GM12878 (cell line): ENCODE measurements around the gene SHMT2. TPM values are rescaled to one million over a fixed set of nuclear protein-coding genes. Genes with fewer than 3 reads are reported as not detected.

Experiments
- ATAC-seq: fragments of 200-7000 bp; cut with Tn5 transposase; 3 replicates; pipeline ENCODE4 v1.9.1; 2020; ENCODE audit warnings: mild to moderate bottlenecking, moderate library complexity
- BruUV-seq: library from RNA; stranded (reverse); fragments of 400-500 nt; replicated peaks from 2 replicates; lab custom pipeline; 2021; lab: Mats Ljungman, UMichigan
- CTCF ChIA-PET: fragments of 300-600 bp; sonication (Branson Sonifier 250); formaldehyde crosslinking; extraction: SDS; loops from one replicate; lab custom pipeline; 2021; ENCODE audit warnings: inconsistent platforms; lab: Yijun Ruan, JAX
- POLR2A ChIA-PET: fragments of 350-600 bp; formaldehyde crosslinking; extraction: SDS; loops from one replicate; lab custom pipeline; 2021; ENCODE audit warnings: inconsistent platforms; lab: Charles Lee
- RAD21 ChIA-PET: fragments of 300-600 bp; sonication (Branson Sonifier 250); formaldehyde crosslinking; loops from one replicate; lab custom pipeline; 2023; ENCODE audit warnings: antibody characterized with exemption; ENCODE audit not compliant: unreplicated experiment; lab: Charles Lee
- SMC1A ChIA-PET: fragments of 300-600 bp; sonication (Branson Sonifier 250); formaldehyde crosslinking; loops from one replicate; lab custom pipeline; 2023; ENCODE audit not compliant: unreplicated experiment, uncharacterized antibody; lab: Charles Lee
- DNase-seq: peaks from one replicate; pipeline ENCODE4 v3.0.0-alpha.2; 2011; ENCODE audit warnings: low read depth, low spot score
- FAIRE-seq: peaks from 3 replicates; lab custom pipeline; 2011; peaks lifted over from hg19 to GRCh38; lab: Jason Lieb, UNC
- H2AFZ ChIP-seq: 2 replicates; pipeline ENCODE4 v1.6.0; 2011; ENCODE audit warnings: low read depth, low read length, control low read depth; ENCODE audit not compliant: control insufficient read depth
- H3K27ac ChIP-seq: 2 replicates; pipeline ENCODE4 v1.5.1; 2011; ENCODE audit warnings: control low read depth; ENCODE audit not compliant: control insufficient read depth, insufficient read depth
- H3K27me3 ChIP-seq, 2 experiments: replicated peaks in 1 of 2; 2 replicates each; pipeline versions ENCODE4 v1.6.0 to v1.6.1; 2011; ENCODE audit warnings: low read length in 1 of 2; ENCODE audit not compliant: control insufficient read depth in 2 of 2, insufficient read depth in 2 of 2
- H3K36me3 ChIP-seq, 2 experiments: 2 replicates each; pipeline ENCODE4 v1.5.1; 2011; ENCODE audit warnings: low read length in 1 of 2; ENCODE audit not compliant: control insufficient read depth in 2 of 2, insufficient read depth in 2 of 2
- H3K4me1 ChIP-seq: 2 replicates; pipeline ENCODE4 v1.6.1; 2011; ENCODE audit warnings: mild to moderate bottlenecking, low read length, moderate library complexity, mixed read lengths; ENCODE audit not compliant: control insufficient read depth, insufficient read depth
- H3K4me2 ChIP-seq: 2 replicates; pipeline ENCODE4 v1.6.0; 2011; ENCODE audit warnings: control low read depth; ENCODE audit not compliant: control insufficient read depth, insufficient read depth
- H3K4me3 ChIP-seq: fragments of 200-600 bp; sonication (generic); 2 replicates; pipeline ENCODE4 v1.5.1; 2016
- H3K79me2 ChIP-seq: 2 replicates; pipeline ENCODE4 v1.6.0; 2011; ENCODE audit warnings: low read length; ENCODE audit not compliant: control insufficient read depth, insufficient read depth
- H3K9ac ChIP-seq: 2 replicates; pipeline ENCODE4 v1.8.0; 2011; ENCODE audit warnings: low read length, control low read depth, mixed read lengths; ENCODE audit not compliant: control insufficient read depth, insufficient read depth
- H3K9me3 ChIP-seq: replicated peaks from 3 replicates; pipeline ENCODE4 v1.5.1; 2011; ENCODE audit warnings: mild to moderate bottlenecking, low read length; ENCODE audit not compliant: control insufficient read depth, insufficient read depth
- H4K20me1 ChIP-seq: 2 replicates; pipeline ENCODE4 v1.6.0; 2011; ENCODE audit not compliant: control insufficient read depth, insufficient read depth
- BACH1 ChIP-seq: fragments of 450-650 bp; IDR thresholded peaks from 2 replicates; pipeline ENCODE4 v1.6.1; 2017; ENCODE audit warnings: mild to moderate bottlenecking, borderline replicate concordance
- BCL11A ChIP-seq: IDR thresholded peaks from 2 replicates; pipeline ENCODE4 v1.6.1; 2011; ENCODE audit warnings: low read depth, low read length
- CHD2 ChIP-seq: IDR thresholded peaks from 2 replicates; pipeline ENCODE4 v1.6.1; 2011; ENCODE audit warnings: low read depth, low read length, improper control_type of control experiment, borderline replicate concordance
- DPF2 ChIP-seq: fragments of 450-650 bp; IDR thresholded peaks from 2 replicates; pipeline ENCODE4 v1.6.1; 2017; ENCODE audit warnings: mild to moderate bottlenecking
- ELK1 ChIP-seq: IDR thresholded peaks from 2 replicates; pipeline ENCODE4 v1.6.1; 2012; ENCODE audit warnings: low read depth, low read length, improper control_type of control experiment
- IRF4 ChIP-seq: IDR thresholded peaks from 2 replicates; pipeline ENCODE4 v1.6.1; 2011; ENCODE audit warnings: low read depth, low read length
- KAT2A ChIP-seq: conservative IDR thresholded peaks from 2 replicates; pipeline ENCODE4 v1.6.1; 2011; ENCODE audit warnings: low read depth, low read length; ENCODE audit not compliant: control insufficient read depth
- NFYA ChIP-seq: IDR thresholded peaks from 2 replicates; pipeline ENCODE4 v1.6.1; 2011; ENCODE audit warnings: low read depth, mild to moderate bottlenecking, low read length, improper control_type of control experiment, borderline replicate concordance
- PAX5 ChIP-seq: IDR thresholded peaks from 2 replicates; pipeline ENCODE4 v1.6.1; 2011; ENCODE audit warnings: low read depth, low read length, borderline replicate concordance
- POLR2A ChIP-seq: IDR thresholded peaks from 2 replicates; pipeline ENCODE4 v1.6.1; 2011; ENCODE audit warnings: low read depth, mild to moderate bottlenecking, low read length
- RCOR1 ChIP-seq: conservative IDR thresholded peaks from 2 replicates; pipeline ENCODE4 v1.6.1; 2012; ENCODE audit warnings: low read depth, low read length, improper control_type of control experiment
- SP1 ChIP-seq: IDR thresholded peaks from one replicate; pipeline ENCODE4 v1.6.1; 2011; ENCODE audit warnings: low read depth, low read length
- SPI1 ChIP-seq: IDR thresholded peaks from 2 replicates; pipeline ENCODE4 v1.6.1; 2011; ENCODE audit warnings: low read depth, mild to moderate bottlenecking, low read length, moderate library complexity, borderline replicate concordance; ENCODE audit not compliant: insufficient read depth
- SREBF2 ChIP-seq: IDR thresholded peaks from 2 replicates; pipeline ENCODE4 v1.6.1; 2012; ENCODE audit warnings: mild to moderate bottlenecking, low read length
- TAF1 ChIP-seq: IDR thresholded peaks from 2 replicates; pipeline ENCODE4 v1.6.1; 2011; ENCODE audit warnings: mild to moderate bottlenecking, low read depth, low read length, borderline replicate concordance
- TCF7 ChIP-seq: IDR thresholded peaks from 2 replicates; pipeline ENCODE4 v1.6.1; 2014; ENCODE audit warnings: antibody characterized with exemption, borderline replicate concordance
- ZNF207 ChIP-seq: fragments of 450-650 bp; IDR thresholded peaks from 2 replicates; pipeline ENCODE4 v1.6.1; 2014; ENCODE audit warnings: antibody characterized with exemption, mild to moderate bottlenecking, borderline replicate concordance
- ZZZ3 ChIP-seq: IDR thresholded peaks from 2 replicates; pipeline ENCODE4 v1.6.1; 2011; ENCODE audit warnings: low read depth; ENCODE audit not compliant: control insufficient read depth, insufficient read length
- WGBS: methylation state at CpG from one replicate; pipeline ENCODE4 v1.1.6; 2016; ENCODE audit warnings: low lambda C conversion rate; ENCODE audit not compliant: insufficient replicate concordance, insufficient coverage; ENCODE audit errors: missing lambda C conversion rate; 5-methylcytosine and 5-hydroxymethylcytosine counted together
- in situ Hi-C: fragments of 300-500 bp; cut with MboI; formaldehyde crosslinking; loops from 9 replicates; pipeline ENCODE4 v1.14.3; 2018; ENCODE audit warnings: mixed read lengths
- intact Hi-C: fragments of 100-400 bp; cut with micrococcal nuclease; formaldehyde crosslinking; loops from one replicate; pipeline ENCODE4 v1.14.2; 2022; ENCODE audit not compliant: unreplicated experiment
- polyA plus RNA-seq, 11 experiments: library from polyadenylated mRNA; depleted of rRNA in 4 of 11; unstranded in 6 of 11; stranded (reverse) in 5 of 11; fragments of >200 nt; fragmentation: Nextera tagmentation in 4 of 11; fragmentation: Illumina TruSeq in 1 of 11; extraction: Ambion mirVana in 4 of 11; extraction: Trizol in 1 of 11; gene quantifications; 1 replicate in 1 of 11; 2 replicates in 10 of 11; pipeline versions ENCODE4 v1.2.1 to v1.2.3, GENCODE V29; 2011 to 2016; ENCODE audit warnings: inconsistent platforms in 2 of 11, missing spikeins in 2 of 11, low read depth in 1 of 11
- total RNA-seq, 4 experiments: library from RNA; depleted of rRNA in 3 of 4; stranded (reverse); fragments of >200 nt in 3 of 4; fragmentation: Illumina TruSeq in 1 of 4; extraction: Trizol in 1 of 4; gene quantifications; 2 replicates each; pipeline versions ENCODE4 v1.2.1 to v1.2.3, GENCODE V29; 2013 to 2021
- TF ChIP-seq, protein P1 (sequence below): IDR thresholded peaks from 2 replicates; pipeline ENCODE4 v1.6.1; 2012; ENCODE audit warnings: improper control_type of control experiment, low read depth, low read length; ENCODE audit not compliant: insufficient replicate concordance

SHMT2 gene
- total and polyA plus RNA-seq, 10 of the 15 experiments (the other 5 are each of a cell fraction or from before 2014, with no cell fraction given) = 57.0 to 292 (median 186) TPM

DNA sequence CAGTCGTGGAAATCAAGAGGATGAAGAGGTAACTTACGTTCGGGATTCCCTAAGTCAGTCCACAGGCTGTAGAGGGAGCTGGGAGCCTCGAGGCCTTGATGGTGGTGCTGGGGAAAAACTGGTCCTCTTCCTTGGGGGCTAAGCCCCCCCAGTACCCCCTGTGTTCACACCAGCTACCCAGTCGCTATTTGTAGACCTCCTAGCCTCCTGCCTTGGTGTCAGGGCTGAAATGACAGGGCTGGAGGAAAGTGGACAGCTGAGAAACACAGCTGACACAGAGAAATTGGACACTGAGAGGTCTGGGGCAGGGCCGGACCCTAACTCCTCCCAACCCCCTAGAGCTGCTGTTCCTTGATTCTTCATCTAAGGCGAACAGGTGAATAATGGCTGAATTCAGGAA lies 21.4 kb downstream of the SHMT2 start, which contains the start of gene STAC3 (continued):
- TF ChIP-seq NFYA (no peak), TCF7 (no peak), TAF1 (no peak), BACH1 (no peak), SREBF2 (no peak), SPI1 (no peak), DPF2 (no peak), IRF4 (no peak), SP1 (no peak), BCL11A (no peak), POLR2A (no peak), KAT2A (no peak)

GRCh38 chr12:57254506-57255280 lies 25.2 kb downstream of the SHMT2 start:
- Histone ChIP-seq H3K4me1 (no peaks in the 10 kb centered on the region), H3K36me3 (peaks cover 0 to 4% of the 10 kb centered on the region in 2 experiments; a peak in 2 of 4 replicates), H3K27ac (no peak overlapping the region), H4K20me1 (no peaks in the 10 kb centered on the region), H3K9ac (no peak overlapping the region), H3K79me2 (no peaks in the 10 kb centered on the region), H2AFZ (no peak overlapping the region), H3K9me3 (no peaks in the 10 kb centered on the region), H3K4me3 (no peak overlapping the region), H3K4me2 (no peak overlapping the region), H3K27me3 (no peaks in the 10 kb centered on the region)
- intact Hi-C loops (no loop called here), in situ Hi-C loops (no loop called here)
- no peak for FAIRE-seq
- POLR2A ChIA-PET = interaction anchor here (0.6 kb wide), 2 partner anchors 23 to 238 kb away, joined by 4 to 6 read pairs; no protein-coding TSS in a partner anchor
- BruUV-seq = no TSS peak
- no peak for ATAC-seq
- CTCF ChIA-PET = interaction anchor here (0.6 to 1.0 kb wide), 2 partner anchors 8 to 12 kb away, joined by 3 read pairs; no protein-coding TSS in a partner anchor
- RAD21 ChIA-PET = no interaction called here
- SMC1A ChIA-PET = no interaction called here
- no peak for DNase-seq
- WGBS = 95% methylated on average over 14 of the region's 14 CpGs
- TF ChIP-seq, protein P1, sequence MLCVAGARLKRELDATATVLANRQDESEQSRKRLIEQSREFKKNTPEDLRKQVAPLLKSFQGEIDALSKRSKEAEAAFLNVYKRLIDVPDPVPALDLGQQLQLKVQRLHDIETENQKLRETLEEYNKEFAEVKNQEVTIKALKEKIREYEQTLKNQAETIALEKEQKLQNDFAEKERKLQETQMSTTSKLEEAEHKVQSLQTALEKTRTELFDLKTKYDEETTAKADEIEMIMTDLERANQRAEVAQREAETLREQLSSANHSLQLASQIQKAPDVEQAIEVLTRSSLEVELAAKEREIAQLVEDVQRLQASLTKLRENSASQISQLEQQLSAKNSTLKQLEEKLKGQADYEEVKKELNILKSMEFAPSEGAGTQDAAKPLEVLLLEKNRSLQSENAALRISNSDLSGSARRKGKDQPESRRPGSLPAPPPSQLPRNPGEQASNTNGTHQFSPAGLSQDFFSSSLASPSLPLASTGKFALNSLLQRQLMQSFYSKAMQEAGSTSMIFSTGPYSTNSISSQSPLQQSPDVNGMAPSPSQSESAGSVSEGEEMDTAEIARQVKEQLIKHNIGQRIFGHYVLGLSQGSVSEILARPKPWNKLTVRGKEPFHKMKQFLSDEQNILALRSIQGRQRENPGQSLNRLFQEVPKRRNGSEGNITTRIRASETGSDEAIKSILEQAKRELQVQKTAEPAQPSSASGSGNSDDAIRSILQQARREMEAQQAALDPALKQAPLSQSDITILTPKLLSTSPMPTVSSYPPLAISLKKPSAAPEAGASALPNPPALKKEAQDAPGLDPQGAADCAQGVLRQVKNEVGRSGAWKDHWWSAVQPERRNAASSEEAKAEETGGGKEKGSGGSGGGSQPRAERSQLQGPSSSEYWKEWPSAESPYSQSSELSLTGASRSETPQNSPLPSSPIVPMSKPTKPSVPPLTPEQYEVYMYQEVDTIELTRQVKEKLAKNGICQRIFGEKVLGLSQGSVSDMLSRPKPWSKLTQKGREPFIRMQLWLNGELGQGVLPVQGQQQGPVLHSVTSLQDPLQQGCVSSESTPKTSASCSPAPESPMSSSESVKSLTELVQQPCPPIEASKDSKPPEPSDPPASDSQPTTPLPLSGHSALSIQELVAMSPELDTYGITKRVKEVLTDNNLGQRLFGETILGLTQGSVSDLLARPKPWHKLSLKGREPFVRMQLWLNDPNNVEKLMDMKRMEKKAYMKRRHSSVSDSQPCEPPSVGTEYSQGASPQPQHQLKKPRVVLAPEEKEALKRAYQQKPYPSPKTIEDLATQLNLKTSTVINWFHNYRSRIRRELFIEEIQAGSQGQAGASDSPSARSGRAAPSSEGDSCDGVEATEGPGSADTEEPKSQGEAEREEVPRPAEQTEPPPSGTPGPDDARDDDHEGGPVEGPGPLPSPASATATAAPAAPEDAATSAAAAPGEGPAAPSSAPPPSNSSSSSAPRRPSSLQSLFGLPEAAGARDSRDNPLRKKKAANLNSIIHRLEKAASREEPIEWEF = no peak
- no peak for TF ChIP-seq ZNF207
- no peak for TF ChIP-seq ELK1
- TF ChIP-seq ZZZ3 = no peak
- no peak for TF ChIP-seq TAF1
- TF ChIP-seq RCOR1 = no peak
- no peak for TF ChIP-seq CHD2
- TF ChIP-seq KAT2A = no peak
- TF ChIP-seq SP1 = no peak
- TF ChIP-seq PAX5 = no peak
